ENCODE results near the gene AOC1.

Gene AOC1

DNA sequence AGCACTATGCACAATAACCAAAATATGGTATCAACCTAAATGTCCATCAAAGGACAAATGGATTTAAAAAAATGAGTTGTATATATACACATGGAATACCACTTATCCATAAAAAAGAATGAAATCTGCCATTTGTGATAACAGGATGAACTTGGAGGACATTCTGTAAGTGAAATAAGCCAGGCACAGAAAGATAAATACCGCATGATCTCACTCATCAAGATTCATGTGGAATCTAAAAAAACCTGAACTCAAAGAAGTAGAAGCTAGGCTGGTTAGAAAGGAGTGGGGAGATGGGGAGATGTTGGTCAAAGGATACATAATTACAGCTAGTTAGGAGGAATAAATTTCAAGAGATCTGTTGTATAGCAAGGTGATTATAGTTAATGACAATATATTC lies 17.3 kb upstream of the AOC1 start:
- DNase-seq, result no peak

DNA sequence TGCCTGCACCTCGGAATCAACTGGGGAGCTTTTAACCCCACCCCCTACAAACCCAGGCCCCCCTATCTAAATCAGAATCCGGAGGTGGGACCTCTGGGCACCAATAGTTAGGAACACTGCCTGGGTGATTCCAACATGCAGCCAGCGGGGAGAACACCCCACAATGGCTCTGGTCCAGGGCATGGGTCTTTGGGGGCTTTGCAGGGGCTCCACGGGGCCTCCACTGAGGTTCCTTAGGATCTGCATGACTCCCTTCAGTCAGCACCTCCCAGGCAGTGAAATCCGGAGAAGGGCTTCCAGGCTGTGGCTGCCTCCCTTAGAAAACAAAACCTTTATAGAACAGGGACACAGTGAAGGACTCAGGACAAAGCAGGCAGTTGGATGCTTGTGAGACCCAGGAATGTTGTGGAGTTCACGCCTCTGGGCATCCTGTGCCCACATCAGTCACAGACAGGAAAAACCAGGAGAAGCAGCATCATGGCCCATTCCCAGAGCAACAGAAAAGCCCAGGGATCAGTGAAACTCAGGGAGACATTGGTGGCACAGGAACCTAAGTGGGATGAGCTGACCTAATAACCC lies 16.5 kb upstream of the AOC1 start:
- no peak for DNase-seq

DNA sequence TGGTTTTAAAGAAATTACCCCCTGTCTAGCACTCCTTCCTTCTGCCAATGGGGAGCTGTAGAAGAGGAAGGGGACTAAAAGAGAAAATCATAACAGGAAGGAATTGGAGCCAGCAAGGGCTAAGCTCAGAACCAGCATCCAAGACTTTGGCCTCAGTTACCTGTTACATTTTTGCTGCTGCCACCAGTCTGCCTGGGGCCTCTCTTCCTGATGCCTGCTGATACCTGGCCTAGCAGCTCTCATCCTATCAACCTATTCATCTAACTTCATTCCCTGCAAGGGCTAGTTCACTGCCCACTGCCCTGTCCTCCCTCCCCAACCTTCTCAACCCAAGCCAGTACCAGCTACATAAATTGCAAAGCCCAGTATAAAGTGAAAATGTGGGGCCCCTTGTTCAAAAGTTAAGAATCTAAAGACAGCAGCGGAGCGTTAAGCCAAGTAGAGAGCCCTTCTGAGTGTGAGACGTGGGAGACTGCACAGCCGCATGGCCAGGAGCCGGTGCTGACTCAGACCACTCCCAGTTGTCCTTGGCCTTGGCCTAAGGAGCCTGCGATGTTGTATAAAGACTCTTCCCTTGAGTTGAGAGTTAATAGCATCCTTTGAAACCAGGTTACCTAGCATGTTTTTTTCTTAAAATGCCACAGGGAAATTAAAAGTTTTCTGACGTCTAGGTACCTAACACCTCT lies 13.2 kb upstream of the AOC1 start:
- DNase-seq, result no peak

DNA sequence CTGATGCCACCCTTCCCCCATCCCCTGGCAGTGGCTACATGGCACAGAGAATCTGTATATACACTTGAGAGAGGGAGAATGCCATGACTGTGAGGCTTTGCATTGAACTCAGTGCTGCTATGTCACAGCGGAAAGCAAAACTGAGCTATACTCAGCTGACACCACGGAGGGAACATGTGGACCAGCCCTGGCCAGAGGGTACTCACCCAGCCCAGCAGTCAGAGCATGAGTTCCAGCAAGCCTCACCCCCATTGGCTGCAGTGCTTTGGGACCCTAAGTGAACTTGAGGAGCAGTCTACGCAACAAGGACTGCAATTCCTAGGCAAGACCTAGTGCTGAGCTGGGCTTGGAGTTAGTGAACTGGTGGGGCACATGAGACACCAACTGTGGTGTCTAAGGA lies 10.3 kb upstream of the AOC1 start:
- DNase-seq, result no peak

DNA sequence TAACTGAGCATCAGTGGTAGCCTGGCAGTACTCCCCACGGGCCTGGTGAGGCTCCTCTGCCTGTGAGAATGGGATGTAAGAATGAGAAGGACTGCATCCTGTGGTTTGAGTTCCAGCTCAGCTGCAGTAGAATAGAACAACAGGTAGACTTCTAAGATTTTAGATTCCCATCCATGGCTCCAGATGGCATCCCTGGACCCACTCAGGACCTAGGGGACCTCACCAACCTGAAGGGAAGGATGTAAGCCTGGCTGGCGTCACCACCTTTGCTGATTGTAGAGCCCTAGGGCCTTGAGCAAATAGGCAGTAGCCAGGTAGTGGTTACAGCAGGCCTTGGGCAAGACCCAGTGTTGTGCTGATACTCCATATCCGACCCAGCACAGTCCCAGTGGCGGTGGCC lies 9.6 kb upstream of the AOC1 start:
- no peak for DNase-seq

DNA sequence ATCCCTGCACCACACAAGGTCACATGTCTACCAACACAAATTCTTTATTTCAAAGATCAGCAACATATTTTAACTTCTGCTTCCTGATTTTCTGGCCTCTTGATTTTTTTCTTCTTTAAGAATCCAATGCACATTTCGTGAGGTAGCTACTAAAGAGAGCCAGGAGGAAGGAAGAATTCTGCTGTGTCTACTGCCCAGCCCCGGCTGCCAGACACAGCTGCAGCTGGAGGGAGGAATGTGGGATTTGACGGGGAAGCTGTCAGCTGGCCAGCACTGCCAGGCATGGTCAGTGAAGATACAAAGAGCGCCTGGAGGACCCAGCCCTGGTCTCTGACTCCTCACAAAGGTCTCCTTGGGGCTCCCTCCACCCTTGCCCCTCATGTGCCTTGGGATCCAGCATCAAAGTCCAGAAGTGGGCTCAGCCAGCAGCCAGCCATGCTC lies 6.9 kb upstream of the AOC1 start:
- no peak for DNase-seq

DNA sequence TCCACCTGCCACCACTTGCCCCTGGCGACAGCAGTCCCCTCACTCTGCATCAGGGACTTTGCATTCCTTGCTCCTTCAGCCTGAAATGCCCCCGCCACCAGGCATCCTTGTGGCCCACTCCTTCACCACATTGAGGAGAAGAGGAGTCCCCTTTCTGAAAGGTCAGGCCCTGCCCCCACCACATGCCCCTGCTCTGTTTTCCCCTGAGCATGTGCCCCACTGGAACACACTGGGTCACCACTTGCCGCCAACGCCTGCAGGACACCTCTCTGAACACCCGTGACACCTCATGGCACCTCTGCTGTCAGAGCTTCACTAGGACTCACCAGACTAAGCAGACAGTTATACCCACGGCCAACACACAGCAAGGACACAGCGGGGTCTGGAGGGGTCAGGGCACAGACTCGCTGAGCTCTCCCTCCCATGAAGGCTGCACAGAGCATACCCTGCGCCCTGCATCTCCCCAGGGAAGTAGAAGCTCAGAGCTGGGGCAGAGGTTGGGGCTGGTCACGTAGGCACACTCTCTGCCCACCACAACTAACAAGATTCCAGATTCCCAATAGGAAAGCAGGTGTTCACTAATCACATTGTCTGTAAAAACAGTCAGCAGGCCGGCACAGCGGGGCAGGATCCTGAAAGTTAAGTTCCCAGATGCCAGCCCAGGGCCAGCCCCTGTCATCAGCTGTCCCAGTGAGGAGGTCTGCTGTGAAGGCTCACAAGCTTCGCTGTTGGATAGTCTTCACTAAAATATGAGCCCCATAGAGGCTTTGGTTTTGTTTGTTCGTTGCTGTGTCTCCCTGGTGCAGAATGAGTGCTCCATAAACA lies 5.8 kb upstream of the AOC1 start:
- DNase-seq, result no peak

DNA sequence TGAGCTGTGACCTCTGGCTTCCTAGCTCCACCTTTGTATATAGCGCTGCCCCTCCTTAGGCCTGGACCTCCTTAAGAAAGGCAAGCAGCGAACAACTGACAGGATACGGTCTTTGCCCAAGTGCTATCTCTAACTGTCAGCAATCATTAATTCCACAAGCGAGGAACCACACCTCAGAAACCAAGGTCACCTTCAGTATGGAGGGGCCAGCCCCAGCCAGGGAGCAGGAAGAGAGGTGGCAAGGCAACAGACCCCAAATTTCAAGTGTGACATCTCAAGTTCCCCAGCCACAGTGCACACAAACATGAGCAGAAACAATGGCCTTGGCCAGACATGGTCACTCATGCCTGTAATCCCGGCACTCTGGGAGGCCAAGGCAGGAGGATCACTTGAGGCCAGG lies 4.8 kb upstream of the AOC1 start:
- no peak for DNase-seq

DNA sequence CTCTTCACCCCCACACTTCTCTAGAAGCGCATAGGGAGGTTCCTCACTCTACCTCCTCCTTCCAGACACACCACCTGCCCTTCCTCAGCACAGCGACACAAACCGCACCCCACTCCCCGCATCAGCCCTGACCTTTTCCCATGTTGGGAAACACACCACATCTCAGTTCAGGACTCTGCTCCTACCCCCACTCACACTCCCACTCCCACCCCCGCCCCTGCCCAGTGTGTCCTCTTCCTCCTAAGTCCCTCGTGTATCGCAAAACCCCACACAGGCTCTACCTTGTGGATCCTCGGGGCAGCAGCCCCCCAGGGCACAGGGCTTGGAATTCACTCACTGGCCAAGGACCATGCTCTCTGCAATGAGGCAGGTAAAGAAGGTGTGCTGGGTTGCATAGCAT lies 4.2 kb upstream of the AOC1 start:
- no peak for DNase-seq

DNA sequence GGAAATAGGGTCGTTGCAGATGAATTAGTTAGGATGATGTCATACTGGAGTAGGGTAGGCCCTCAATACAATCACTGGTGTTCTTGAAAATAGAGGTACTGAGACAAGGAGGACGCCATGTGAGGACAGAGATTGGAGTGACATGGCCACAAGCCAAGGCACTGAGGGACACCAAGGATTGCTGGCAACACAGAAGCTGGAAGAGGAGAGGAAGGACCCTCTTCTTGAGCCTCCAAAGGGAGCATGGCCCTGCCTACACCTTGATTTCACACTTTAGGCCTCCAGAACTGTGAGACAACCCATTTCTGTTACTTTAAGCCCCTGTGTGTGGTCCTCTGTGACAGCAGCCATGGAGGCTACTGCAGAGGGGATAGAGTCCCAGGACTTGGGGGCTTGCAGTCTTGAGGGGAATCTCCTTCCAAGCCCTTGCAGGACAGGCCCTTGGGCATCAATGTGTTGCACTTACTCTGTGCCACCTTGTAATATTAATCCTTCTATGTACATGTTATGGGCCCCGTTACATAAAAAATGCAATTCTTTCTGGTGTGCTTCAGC lies 3.7 kb upstream of the AOC1 start:
- DNase-seq, result no peak

DNA sequence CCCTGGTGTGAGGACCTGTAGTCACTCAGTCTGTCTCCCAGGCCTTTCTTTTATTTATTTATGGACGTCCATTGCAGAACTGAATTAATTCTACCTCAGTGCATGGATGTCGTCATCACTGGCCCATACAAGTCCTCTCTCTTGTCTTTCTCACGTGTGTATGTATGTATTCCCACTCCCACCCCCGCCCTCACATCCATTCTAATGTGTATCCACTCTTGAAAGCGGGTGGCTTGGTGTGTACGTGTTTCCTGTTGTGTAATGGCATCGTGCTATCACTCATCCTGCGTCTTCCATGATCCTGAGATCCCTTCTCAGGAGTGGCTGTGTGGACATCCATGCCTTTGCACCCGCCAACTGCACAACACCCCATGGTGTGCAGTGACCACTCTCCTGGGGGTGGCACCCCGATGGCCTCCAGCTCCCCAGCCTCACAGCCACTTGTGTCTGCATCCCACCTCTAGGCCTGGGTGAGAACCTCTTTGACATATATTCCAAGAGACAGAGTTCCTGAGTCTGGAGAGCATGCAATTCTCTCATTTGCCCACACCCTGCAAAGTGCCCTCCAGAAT lies 3.0 kb upstream of the AOC1 start:
- DNase-seq, result no peak

DNA sequence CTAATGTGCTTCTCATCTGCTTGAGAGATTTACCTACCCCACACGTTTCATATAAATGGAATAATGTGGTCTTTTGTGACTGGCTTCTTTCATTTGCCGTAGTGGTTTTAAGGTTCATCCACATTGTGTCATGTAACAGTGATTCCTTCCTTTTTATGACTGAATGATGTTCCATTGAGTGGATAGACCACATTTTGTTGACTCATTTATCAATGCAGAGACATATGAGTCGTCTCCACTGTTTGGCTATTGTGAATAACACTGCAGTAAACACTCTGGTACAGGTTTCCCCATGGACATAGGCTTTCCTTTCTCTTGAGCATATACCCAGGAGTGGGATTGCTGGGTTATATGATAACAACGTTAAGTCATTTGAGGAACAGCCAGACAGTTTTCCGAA lies 2.0 kb upstream of the AOC1 start:
- DNase-seq, result no peak

DNA sequence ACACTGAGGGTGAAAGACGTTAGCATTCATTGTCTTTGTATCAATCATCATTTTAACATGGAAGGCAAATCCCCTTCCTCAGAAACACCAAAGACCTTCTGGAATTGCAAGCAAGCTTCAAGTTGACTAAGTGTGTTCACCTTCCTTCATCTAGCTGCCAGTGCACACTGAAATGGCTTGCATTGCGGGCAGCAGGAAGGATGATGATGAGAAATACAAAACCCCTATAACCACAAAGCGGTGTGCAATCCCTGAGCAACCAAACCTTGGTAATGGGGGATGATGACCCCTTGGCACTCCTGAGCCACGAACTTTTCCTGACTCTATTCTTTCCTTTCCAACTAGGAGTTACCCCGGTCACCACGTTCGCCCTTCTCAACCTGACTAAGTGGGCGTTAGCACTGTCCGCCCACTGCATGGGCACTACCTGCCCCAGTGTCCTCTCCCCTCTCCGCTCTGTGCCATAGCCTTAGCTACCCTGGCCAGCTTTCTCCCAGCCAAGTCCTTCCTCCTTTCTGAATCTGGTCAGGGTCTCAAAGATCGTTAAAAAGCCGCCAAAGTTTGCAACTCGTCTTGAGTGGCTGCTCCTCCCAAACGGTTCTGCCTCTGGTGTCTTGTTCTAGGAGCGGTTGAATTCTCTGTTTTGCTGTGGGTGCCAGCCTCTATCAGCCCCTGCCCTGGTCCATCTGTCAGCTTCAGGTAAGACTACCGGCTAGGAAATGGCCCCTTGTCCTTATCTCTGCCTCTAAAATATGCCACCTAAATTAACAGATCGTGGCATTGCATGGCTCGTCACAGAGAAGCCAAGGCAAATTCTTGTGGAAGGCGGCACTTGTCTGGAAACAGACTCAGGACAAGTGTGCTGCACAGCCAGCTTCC lies 586 bp upstream of the AOC1 start:
- DNase-seq, result no peak

DNA sequence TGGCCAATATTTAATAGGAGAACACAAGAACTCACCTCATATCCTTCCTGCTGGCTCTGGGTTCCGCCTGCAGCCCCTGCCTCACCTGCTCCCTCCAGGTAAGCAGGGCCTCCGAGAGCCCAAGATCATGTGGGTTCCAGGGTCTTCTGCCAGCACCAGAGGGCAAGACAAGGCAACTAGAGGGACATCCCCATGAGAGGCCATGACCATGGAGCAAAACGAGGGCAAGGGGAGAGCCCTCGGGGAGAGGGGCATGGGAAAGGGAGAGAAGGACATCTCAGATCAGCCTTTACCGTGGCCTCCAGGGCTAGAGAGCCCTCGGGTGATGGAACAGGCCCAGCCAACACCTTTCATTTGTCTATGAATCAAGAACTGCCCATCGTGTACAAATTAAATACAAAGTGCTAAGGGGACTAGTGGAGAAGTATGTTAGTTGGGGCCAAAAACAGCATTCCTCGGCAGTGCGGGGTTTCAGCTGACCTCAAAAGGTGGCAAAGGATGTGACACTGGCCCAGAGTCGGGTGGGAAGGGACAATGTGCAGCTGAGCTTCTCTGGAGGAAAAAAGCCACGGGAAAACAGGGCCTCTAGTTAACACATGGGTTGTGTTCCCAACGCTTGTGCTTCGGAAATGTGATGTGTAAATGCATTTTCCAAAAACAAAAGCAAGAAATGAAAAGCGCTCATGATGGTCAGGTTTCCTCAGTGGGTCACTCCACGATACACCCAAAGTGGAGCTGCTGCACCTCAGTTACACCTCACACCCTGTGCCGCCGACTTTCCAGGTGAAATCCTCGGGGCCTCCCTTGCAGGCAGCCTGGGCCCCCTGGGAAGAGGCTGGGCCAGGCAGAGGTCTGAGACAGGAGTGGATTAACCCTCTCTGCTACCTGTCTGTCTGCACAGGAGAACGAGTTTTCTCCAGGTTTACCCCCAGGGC lies 2.0 kb downstream of the AOC1 start:
- DNase-seq, result no peak

DNA sequence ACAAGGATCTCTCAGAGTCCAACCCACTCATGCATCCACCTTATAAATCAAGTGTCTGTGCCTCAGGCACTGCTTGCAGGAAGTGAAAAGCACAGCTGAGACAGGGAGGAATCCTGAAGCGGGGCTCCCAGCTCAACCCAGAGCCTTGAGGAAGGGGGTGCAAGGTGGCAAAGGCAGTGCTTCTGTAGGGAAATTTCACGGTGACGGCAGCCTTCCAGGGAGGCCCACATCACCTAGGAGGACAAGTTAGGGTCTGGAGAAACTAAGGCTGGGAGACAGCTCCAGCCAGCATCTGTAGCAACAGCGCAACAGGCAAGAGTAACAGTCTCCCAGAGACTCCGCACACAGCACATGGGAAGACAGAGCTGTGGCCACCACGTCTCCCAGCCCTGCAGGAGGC lies 2.7 kb downstream of the AOC1 start:
- DNase-seq, result no peak

DNA sequence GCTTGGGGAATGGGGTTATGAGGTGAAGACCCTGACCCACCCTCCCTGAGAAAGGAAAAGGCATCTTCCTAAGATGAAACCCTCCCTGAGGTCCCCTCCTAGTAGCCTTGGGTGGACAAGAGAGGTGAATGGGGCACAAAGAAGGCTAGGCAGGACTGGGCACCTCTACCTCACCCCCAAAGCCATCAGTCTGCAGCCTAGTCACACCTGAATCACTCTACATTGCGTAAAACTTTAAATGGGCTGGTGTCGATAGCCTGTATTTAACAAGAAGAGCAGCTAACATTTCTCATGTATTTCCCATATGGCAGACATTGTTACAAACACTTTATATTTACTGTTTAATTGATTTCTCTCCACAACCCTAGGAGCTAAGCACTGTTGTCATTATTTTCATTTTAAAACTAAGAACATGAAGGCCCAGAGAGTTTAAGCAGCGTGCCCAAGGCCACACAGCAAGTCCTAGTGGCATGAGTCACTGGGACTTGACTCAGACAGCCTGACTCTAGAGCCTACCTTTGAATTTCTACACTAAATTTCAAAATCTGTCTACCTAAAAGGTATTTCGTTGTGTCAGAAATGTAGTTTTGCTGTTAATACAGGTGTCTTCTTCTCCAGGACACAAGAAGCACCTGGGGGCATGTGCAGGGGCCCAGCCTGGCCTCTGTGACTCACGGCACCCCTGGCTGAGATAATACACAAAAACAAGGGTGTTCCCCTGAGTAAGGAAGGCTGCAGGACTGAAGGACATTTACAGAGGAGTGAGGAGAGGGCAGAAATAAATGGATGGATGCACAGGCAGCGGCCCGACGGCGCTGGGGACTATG lies 3.4 kb downstream of the AOC1 start:
- DNase-seq, result no peak

DNA sequence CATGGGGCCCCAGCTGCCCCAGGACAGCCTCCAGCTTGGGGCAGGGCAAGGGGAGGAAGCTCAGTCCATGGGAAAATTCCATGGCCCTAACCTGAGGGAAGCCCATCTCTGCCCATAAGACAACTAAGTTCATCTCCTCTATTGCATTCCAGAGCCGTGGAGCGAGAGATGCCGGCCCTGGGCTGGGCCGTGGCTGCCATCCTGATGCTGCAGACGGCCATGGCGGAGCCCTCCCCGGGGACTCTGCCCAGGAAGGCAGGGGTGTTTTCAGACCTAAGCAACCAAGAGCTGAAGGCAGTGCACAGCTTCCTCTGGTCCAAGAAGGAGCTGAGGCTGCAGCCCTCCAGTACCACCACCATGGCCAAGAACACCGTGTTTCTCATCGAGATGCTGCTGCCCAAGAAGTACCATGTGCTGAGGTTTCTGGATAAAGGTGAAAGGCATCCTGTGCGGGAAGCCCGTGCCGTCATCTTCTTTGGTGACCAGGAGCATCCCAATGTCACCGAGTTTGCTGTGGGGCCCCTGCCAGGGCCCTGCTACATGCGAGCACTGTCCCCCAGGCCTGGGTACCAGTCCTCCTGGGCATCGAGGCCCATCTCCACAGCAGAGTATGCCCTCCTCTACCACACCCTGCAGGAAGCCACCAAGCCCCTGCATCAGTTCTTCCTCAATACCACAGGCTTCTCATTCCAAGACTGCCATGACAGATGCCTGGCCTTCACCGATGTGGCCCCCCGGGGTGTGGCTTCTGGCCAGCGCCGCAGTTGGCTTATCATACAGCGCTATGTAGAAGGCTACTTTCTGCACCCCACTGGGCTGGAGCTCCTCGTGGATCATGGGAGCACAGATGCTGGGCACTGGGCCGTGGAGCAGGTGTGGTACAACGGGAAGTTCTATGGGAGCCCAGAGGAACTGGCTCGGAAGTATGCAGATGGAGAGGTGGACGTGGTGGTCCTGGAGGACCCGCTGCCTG lies 4.3 kb downstream of the AOC1 start:
- no peak for DNase-seq

DNA sequence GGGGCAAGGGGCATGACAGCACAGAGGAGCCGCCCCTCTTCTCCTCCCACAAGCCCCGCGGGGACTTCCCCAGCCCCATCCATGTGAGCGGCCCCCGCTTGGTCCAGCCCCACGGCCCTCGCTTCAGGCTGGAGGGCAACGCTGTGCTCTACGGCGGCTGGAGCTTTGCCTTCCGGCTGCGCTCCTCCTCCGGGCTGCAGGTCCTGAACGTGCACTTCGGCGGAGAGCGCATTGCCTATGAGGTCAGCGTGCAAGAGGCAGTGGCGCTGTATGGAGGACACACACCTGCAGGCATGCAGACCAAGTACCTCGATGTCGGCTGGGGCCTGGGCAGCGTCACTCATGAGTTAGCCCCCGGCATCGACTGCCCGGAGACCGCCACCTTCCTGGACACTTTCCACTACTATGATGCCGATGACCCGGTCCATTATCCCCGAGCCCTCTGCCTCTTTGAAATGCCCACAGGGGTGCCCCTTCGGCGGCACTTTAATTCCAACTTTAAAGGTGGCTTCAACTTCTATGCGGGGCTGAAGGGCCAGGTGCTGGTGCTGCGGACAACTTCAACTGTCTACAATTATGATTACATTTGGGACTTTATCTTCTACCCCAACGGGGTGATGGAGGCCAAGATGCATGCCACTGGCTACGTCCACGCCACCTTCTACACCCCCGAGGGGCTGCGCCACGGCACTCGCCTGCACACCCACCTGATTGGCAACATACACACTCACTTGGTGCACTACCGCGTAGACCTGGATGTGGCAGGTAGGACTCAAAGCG lies 5.1 kb downstream of the AOC1 start:
- no peak for DNase-seq
